ENCODE measurements around the gene DGKQ.

Gene DGKQ, protein sequence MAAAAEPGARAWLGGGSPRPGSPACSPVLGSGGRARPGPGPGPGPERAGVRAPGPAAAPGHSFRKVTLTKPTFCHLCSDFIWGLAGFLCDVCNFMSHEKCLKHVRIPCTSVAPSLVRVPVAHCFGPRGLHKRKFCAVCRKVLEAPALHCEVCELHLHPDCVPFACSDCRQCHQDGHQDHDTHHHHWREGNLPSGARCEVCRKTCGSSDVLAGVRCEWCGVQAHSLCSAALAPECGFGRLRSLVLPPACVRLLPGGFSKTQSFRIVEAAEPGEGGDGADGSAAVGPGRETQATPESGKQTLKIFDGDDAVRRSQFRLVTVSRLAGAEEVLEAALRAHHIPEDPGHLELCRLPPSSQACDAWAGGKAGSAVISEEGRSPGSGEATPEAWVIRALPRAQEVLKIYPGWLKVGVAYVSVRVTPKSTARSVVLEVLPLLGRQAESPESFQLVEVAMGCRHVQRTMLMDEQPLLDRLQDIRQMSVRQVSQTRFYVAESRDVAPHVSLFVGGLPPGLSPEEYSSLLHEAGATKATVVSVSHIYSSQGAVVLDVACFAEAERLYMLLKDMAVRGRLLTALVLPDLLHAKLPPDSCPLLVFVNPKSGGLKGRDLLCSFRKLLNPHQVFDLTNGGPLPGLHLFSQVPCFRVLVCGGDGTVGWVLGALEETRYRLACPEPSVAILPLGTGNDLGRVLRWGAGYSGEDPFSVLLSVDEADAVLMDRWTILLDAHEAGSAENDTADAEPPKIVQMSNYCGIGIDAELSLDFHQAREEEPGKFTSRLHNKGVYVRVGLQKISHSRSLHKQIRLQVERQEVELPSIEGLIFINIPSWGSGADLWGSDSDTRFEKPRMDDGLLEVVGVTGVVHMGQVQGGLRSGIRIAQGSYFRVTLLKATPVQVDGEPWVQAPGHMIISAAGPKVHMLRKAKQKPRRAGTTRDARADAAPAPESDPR

DNA sequence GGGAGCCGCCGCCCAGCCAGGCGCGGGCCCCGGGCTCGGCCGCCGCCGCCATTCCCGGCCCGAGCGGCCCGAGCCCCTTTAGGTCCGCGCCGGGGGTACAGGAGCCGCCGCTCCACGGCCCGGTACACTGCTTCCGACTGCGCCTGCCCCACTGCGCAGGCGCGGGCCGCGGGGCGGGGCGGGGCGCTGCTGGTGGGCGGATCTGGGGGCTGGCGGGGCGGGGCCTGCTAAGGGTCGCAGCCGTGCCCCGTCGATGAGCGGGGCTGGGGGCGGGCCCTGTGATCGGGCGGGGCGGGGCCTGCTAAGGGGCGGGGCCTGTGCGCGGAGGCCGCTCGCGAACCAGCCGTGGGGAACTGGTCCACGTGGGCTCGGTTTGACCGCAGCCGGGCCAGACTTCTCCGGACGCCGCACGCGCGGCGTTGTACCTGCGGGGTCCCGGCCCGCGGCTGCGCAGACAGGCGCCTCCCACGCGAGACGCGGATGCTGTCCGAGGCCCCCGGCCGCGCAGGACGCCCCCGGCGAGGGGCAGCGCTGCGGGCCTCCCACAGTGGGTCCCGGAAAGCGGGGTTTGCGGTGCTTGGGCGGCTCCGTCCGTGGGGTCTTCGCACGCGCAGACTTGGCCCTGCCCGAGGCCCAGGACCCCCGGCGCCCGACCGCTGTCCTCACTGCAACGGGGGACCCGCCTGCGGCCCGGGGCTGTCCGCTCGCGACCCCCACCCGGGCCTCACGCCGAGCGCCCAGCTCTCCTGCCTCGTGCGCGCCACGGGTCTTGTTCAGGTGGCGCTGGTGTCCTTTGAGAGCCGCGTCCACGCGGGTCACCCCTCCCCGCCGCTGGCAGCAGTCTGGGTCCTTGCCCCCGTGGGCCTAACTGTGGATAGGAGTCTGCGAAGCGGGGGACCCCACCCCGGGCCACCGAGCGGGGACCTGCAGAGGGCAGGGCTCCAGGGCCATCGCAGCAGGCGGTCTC lies at the start of gene DGKQ:
DGKQ (minus strand) TSS at position 139 of the 967 bp plus-strand sequence; CDS start at position 52, 87 bp downstream.
- peak; percentile 74 to 80 for DNase-seq (ENCODE audit: low read depth in 2 of 2, low spot score in 1 of 2)

DNA sequence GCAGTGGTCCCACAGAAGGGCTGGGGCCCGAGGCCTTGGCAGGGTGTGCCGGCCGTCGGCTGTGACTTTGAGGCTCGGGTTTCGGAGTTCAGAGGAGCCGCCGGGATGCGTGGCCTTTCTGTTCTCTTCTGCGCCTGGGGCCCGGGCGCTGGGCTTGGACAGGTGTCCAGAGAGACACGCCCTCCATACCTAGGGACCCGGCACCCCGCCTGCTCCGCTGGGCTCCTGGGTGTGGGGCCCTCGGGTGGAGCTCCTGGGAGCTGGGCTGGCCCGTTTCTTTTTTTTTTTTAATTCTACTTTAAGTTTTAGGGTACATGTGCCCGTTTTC lies 49.3 kb upstream of the DGKQ start:
- no peak for DNase-seq (ENCODE audit: low read depth in 2 of 2, low spot score in 1 of 2)

DNA sequence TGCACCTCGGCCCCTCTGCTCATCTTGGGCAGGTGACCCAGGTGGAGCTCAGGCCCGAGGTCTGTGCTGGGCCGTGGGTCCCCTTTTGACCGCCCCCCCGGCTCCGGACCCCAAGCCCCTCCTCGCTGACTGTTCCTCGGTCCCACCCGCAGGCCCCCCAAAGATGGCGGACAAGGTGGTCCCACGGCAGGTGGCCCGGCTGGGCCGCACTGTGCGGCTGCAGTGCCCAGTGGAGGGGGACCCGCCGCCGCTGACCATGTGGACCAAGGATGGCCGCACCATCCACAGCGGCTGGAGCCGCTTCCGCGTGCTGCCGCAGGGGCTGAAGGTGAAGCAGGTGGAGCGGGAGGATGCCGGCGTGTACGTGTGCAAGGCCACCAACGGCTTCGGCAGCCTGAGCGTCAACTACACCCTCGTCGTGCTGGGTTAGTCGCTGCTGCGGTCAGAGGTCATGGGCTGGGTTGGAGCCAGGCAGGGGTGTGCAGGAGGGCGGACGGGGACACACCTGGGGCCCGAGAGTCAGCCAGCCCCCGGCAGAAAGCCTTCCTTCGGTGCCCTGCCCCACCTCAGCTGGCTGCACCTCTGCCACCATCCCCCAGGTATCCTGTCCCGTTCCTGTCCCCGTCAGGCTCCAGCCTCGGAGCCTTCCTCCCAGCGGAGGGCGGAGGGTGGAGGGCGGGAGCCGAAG lies 48.8 kb upstream of the DGKQ start:
- DNase-seq (ENCODE audit: low read depth in 2 of 2, low spot score in 1 of 2), result no peak

DNA sequence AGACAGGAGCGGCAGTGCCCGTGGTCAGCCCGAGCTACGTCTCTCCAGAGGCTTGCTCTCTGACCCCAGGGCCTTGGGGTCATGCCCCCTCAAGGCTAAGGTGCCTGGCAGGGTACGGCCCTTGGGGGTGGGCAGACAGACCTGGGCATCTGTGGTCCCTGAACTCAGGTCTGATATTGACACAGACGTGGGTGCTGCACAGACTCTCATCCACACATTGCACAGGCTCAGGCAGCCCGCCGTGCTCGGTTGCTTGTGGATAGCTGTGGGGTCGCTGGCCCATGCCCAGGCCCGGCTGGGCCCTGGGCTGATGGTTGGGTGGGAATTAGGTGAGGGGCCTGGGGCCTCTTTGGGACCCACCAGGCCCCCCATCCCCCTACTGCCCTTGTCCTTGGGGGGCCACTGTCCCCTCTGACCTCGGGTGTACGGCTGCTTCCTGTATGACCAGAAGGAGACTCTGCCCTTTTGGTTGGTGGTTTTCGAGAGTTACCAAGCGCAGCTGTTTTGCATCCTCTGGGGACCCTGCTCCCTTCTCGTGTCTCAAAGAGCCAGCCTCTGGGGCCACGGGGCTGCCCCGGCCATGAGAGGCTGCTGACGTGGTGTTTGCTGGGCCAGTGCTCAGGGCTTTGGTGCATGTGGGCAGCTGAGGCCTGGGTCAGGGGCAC lies 48.1 kb upstream of the DGKQ start:
- no peak for DNase-seq (ENCODE audit: low read depth in 2 of 2, low spot score in 1 of 2)

DNA sequence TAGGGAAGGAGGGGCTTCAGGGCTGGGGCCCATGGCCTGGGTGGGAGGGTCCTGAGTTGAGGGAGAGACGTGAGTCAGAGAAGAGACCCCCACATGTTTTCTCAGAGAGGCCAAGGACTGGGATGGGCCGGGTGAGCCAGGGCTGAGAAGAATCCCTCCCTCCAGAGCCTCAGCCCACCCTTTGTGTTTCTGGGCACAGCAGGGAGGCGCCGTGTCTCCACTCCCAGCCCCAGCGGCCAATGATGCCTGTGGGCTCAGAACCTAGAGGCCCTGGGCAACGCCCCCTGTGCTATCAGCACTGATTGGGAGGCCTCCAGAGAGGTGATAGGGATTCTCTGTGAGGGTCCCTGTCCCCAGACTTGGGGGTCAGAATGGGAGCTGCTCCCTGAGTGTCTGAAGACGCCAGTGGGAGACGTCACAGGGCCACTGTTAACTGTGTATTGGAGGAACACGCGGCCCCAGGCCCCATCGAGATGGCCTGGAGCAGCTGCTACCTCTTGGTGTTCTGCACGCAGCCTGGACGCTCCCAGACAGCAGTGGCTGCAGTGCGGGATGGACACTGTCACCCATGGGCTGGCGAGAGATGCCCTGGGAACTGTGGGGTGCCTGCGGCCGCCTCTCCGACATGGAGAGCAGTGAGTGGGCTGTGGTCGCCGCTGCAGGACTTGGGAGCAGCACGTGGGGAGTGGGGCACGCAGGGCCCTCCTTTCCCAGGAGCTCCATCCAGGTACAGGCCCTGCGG lies 46.5 kb upstream of the DGKQ start:
- no peak for DNase-seq (ENCODE audit: low read depth in 2 of 2, low spot score in 1 of 2)

DNA sequence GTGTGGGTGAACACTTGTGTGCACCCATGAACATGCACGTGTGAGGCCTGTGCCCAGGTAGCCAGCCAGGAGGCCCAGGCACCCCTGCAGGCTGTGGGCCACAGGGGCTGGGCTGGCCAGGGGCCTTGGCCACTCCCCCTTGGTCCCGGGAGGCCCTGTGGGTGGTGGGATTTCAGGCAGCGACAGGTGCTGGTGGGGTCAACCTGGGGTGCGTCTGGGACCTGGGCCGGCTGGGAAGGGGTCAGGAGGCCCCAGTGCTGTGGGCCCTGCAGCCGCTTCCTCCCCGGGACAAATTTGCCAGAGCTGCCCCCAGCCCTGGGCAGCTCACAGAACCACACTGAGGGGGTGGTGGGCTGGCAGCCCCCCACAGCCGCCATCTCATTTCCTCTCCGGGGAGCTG lies 46.0 kb upstream of the DGKQ start:
- no peak for DNase-seq (ENCODE audit: low read depth in 2 of 2, low spot score in 1 of 2)

DNA sequence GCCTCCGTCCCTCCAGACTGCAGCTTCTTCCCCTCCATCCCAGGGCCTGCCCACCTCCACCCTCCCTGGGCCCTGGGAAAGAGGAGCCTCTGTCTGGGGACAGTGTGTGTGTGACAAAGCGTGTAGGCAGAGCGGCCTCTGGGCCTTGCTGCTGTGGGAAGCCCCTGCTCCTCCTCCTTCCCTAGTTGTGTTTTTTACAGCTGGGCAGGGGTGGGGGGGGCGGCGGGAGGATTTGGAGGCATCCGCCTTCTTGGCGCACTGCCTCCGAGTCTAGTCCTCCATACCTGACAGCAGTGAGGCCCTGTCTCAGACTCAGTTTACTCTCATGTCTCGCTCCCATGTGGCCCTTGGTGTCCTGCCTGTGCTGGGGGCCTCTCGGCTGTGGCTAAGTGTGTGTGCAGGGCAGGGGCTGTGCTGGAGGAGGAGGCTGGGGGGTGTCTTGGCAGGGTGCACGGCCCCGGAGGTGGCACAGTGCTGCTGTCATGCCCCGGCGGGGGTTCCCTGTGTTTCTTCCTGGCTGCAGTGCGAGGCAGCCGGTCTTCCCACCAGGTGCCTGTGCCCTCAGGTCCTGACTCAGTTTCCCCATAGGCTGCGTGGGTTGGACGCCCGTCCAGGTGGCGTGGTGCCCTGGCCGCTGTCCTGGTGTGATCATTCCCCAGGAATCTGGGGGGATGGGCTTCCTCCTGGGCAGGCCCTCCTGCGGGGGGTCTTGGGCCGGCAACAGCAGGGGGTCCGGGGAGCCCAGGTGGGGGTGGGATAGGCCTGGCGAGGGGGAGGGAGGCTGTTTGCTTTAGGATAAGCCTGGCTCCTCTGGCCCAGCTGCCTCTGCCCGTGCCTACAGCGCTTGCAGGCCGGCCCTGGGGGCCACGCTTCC lies 45.0 kb upstream of the DGKQ start:
- no peak for DNase-seq (ENCODE audit: low read depth in 2 of 2, low spot score in 1 of 2)

DNA sequence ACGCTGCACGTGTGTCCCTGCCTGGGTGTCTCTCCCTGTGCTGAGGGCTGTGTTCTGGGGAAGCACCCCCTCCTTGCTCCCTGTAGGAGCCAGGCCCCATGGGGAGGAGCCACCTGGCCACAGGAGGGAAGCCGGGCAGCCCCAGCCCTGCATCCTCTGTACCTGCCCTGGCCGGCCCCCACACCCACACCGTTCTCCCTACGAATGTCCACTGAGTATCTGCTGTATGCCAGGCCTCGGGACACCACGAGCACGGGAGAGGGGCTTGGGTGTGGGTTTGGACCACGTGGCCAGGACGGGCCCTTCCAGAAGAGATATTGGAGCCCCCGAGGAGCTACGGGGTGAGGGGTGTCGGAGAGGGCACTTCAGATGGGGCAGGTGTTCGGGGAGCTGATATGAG lies 44.3 kb upstream of the DGKQ start:
- no peak for DNase-seq (ENCODE audit: low read depth in 2 of 2, low spot score in 1 of 2)

DNA sequence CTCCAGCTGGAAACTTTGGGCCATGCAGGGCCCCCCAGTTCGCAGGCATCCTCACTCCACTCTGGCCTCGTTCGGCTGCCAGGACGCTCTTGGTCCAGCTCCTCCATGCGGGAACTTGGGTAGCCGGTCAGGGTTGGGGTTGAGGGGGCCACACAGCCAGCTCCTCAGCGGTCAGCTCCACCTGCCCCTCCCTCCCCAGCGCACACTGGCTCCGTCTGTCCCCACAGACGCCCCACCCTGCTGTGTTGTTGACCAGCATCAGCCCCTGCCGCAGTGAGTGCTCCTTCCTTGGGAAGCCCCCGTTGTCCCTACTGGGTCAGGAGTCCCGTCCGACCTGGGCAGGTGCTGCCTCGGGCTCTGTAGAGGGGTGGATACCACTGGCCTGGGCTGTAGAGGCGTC lies 43.8 kb upstream of the DGKQ start:
- DNase-seq (ENCODE audit: low read depth in 2 of 2, low spot score in 1 of 2), result no peak

DNA sequence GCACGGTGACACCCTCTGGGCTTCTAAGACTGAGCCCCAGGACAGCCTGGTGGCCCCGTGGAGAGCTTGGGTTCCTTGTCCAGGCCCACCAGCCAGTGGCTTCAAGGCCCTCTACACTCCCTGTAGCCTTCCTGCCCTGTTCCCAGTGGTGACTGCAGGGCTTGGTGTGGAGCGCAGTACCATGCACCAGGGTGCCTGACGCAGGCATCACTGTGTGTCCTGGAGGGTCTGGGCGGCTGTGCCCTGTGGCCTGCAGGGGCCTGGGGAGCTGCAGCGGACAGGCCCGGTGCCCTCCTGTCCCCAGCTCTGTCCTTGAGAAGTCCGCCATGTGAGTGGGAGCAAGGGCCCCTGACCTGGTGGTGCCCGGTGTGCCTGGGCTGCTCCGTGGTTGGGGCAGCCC lies 42.4 kb upstream of the DGKQ start:
- DNase-seq (ENCODE audit: low read depth in 2 of 2, low spot score in 1 of 2), result no peak

DNA sequence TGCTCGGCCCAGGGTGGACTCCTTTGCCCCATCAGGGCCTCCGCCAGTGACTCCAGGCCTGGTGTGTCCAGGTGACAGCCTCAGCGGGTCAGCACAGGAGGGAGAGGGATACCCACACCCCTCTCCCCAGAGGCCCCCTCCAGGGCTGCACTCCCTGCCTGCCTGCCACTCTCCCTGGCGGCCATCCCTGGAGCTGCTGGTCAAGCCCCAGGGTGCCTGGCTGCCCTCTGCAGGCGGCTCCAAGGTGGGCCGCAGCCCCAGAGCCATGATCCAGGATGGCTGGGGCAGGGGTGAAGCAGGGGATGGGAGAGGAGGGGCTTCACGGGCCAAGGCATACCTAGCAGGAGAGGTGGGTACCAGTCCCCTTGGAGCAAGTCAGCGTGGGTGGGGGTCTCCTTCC lies 41.8 kb upstream of the DGKQ start:
- no peak for DNase-seq (ENCODE audit: low read depth in 2 of 2, low spot score in 1 of 2)

DNA sequence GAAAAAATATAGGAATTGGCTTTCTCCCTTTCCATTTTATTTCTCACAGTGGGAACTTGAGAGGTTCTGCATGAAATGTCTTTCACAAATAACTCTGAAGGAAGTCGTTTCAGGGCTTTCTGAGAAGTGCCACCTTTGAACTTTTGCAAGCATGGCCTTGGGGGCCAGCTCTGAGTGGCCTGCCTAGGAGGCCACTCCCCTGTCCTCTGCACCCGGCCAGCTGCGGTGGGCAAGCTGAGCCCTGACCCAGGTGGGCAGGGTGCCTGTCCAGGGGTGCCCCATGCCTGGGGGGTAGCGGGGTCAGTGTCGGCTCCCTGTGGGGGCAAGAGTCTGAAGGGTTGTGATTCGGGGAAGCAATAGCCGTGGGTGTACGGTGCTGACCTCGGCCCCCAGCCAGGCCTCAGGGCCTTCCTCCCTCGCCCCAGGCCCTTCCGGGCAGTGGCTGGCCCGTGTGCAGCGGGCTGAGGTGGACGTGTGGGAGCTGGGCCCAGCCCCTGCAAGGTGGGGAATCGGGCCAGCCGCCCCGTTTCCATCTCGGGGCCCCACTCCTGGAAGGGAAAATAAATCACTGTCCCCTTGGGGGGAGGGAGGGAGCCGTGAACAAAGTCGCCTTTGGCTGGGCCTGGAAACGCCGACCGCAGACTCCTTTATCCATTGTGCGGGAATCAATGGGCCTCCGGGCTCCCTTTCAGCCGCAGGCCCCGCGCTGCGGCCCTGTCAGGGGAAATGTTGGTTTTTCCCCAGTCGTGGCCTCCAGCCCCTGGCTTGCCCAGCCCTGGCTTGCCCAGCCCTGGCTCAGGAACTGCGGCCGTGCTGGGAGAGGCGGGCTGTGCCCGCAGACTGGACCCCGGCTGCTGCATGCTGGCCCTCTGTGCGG lies 41.2 kb upstream of the DGKQ start:
- no peak for DNase-seq (ENCODE audit: low read depth in 2 of 2, low spot score in 1 of 2)

DNA sequence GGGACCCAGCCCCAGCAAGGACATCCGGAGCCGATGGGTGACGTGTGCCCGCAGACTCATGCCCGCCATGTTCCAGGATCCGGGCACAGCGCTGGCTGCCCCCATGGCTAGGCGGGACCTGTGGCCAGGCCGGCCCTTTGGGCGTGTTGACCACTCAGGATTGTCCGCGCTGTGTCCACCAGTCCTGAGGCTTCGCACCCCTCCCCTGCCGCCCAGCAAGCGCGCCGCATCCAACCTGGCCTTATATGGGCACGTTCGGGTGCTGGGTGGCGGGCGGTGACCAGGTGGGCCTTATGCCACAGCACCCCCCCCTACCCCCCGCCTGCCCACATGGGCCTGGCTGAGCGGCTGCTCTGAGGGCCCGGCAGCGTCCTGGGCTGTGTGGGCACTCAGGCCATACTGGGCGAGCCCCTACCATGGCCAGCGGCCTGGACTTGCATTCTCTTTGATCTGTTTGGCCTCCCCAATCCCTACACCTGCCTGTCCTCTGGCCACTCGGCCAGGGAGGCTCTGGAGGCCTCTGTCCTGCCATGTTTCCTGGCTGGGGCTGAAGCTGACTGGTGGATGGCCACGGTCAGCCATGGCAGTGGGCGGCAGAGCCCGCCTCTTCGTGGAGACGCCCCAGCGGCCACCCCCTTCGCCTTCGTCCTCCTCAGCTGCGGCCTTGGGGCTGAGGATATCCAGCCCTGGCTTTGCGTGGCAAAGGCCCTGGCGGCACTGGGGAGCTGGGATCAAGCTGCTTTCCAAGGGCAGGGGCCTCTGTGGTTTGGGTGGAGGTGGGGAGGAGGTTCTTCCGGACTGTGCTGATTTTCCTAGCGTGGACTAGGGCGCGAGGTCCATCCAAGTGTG lies 40.1 kb upstream of the DGKQ start:
- no peak for DNase-seq (ENCODE audit: low read depth in 2 of 2, low spot score in 1 of 2)

DNA sequence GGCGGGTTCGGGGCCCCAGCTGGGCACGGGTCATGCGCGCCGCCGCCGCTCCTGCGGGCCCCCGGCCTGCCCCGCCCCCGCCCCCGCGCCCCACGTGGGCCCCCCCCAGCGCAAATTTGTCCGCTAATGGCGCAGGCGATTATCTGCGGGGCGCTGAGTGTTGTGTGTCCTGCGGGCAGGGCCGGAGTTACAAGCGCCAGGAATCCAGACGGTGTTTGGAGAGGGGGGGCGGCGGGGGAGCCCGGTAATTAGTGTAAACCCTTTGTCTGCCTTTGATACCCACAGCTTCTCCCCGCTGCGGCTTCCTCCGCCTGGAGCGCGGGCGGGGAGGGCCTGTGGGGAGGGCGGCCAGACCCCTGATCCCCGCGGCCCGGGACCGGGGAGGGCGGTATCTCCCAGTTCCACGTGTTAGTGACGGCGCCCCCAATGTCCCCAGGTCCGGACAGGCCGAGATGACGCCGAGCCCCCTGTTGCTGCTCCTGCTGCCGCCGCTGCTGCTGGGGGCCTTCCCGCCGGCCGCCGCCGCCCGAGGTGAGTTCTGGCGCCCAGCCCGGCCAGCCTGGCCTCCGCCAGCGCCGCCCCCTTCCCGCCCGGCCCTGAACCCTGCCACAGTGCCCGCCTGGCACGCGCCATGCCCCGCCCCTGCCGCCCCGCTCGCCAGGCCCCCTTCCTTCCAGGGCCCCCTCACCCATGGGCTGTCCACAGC lies 38.8 kb upstream of the DGKQ start:
- DNase-seq (ENCODE audit: low read depth in 2 of 2, low spot score in 1 of 2), result no peak

DNA sequence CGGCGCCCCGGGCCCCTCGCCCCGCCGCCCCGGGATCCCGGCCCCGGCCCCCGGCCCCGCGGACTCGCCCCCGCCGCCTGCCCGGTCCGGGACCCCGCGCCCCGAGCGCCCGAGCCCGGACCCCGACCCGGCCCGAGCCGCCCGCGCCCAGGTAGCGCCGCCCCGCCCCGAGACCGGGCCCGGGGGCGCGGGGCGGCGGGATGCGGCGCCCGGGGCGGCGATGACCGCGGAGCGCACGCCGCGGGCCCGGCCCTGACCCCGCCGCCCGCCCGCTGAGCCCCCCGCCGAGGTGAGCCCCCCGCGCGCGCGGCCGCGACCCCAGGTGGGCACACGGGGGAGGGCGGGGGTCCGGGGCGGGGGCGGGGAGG lies 38.3 kb upstream of the DGKQ start:
- DNase-seq (ENCODE audit: low read depth in 2 of 2, low spot score in 1 of 2), result no peak
